CD4-positive, alpha-beta T cell (primary cell): ENCODE data around the gene MAP3K14. TPM values are rescaled to one million over a fixed set of nuclear protein-coding genes. Genes with fewer than 3 reads are reported as not detected.

Experiments used
- ATAC-seq: fragments of 200-7000 bp; cut with Tn5 transposase; one replicate; pipeline ENCODE4 v1.10.0; 2022; ENCODE audit warnings: mild to moderate bottlenecking; ENCODE audit not compliant: poor library complexity
- CTCF ChIA-PET: fragments of 350-600 bp; sonication (Branson Sonifier 250); formaldehyde crosslinking; loops from one replicate; lab custom pipeline; 2021; ENCODE audit warnings: antibody characterized with exemption, inconsistent platforms; lab: Charles Lee
- POLR2A ChIA-PET: fragments of 350-600 bp; sonication (Branson Sonifier 250); formaldehyde crosslinking; loops from one replicate; lab custom pipeline; 2021; ENCODE audit warnings: antibody characterized with exemption, inconsistent platforms; lab: Charles Lee
- DNase-seq, 14 experiments: peaks; one replicate each; pipeline ENCODE4 v3.0.0-alpha.2; 2013 to 2020; ENCODE audit warnings: mixed read lengths in 2 of 14
- H3K27ac ChIP-seq, 2 donors: one replicate each; pipeline versions ENCODE4 v1.5.1 to v1.7.0; 2013; ENCODE audit warnings: low read length in 2 of 2, low read depth in 1 of 2, mild to moderate bottlenecking in 1 of 2
- H3K27me3 ChIP-seq, 2 experiments: 1 replicate in 1 of 2; 2 replicates in 1 of 2; pipeline versions ENCODE4 v1.6.1 to v1.7.0; 2013; ENCODE audit warnings: low read length in 2 of 2, control low read depth in 1 of 2, mild to moderate bottlenecking in 1 of 2, moderate library complexity in 1 of 2; ENCODE audit not compliant: insufficient read depth in 2 of 2, control insufficient read depth in 1 of 2
- H3K36me3 ChIP-seq: one replicate; pipeline ENCODE4 v1.6.1; 2013; ENCODE audit warnings: low read length, control low read depth; ENCODE audit not compliant: insufficient read depth
- H3K4me1 ChIP-seq: one replicate; pipeline ENCODE4 v1.6.1; 2013; ENCODE audit warnings: low read length, control low read depth; ENCODE audit not compliant: insufficient read depth
- H3K4me3 ChIP-seq: one replicate; pipeline ENCODE4 v1.5.1; 2013; ENCODE audit warnings: mild to moderate bottlenecking, low read length, moderate library complexity
- H3K9me3 ChIP-seq, 2 experiments: 1 replicate in 1 of 2; 2 replicates in 1 of 2; pipeline versions ENCODE4 v1.6.1 to v1.7.0; 2013; ENCODE audit warnings: low read length in 2 of 2, mild to moderate bottlenecking in 2 of 2, control low read depth in 1 of 2, moderate library complexity in 1 of 2; ENCODE audit not compliant: control insufficient read depth in 1 of 2, insufficient read depth in 1 of 2
- H3K27ac Mint-ChIP-seq: one replicate; pipeline ENCODE4 v1.8.0; 2020; ENCODE audit warnings: mixed read lengths
- H3K27me3 Mint-ChIP-seq: one replicate; pipeline ENCODE4 v1.8.0; 2021; ENCODE audit warnings: mixed read lengths
- H3K36me3 Mint-ChIP-seq: one replicate; pipeline ENCODE4 v1.8.0; 2021; ENCODE audit warnings: low read depth, mixed read lengths
- H3K4me1 Mint-ChIP-seq: one replicate; pipeline ENCODE4 v1.8.0; 2021; ENCODE audit warnings: low read depth, mixed read lengths
- H3K4me3 Mint-ChIP-seq: one replicate; pipeline ENCODE4 v1.8.0; 2020; ENCODE audit warnings: mild to moderate bottlenecking, mixed read lengths
- H3K9me3 Mint-ChIP-seq: one replicate; pipeline ENCODE4 v1.8.0; 2020; ENCODE audit warnings: mixed read lengths
- intact Hi-C, 2 experiments: fragments of 100-400 bp; cut with DNase I in 1 of 2; cut with micrococcal nuclease in 1 of 2; formaldehyde crosslinking; loops; one replicate each; pipeline versions ENCODE4 v1.15.1 to v1.9.0; 2023 to 2025; cut with DNase I, micrococcal nuclease
- total RNA-seq, 174 experiments: library from RNA in 2 of 174; stranded (reverse) in 2 of 174; gene quantifications; one replicate each; pipeline ENCODE4 v1.2.3 and lab custom pipeline; 2021 to 2026
- TF ChIP-seq, protein P1 (sequence below): fragments of 200-600 bp; IDR thresholded peaks from one replicate; pipeline ENCODE4 v1.8.0; 2022; ENCODE audit warnings: antibody characterized with exemption, mild to moderate bottlenecking

MAP3K14 gene
- total RNA-seq, 2 experiments from 2014 or later = 41.4 to 46.5 TPM

DNA sequence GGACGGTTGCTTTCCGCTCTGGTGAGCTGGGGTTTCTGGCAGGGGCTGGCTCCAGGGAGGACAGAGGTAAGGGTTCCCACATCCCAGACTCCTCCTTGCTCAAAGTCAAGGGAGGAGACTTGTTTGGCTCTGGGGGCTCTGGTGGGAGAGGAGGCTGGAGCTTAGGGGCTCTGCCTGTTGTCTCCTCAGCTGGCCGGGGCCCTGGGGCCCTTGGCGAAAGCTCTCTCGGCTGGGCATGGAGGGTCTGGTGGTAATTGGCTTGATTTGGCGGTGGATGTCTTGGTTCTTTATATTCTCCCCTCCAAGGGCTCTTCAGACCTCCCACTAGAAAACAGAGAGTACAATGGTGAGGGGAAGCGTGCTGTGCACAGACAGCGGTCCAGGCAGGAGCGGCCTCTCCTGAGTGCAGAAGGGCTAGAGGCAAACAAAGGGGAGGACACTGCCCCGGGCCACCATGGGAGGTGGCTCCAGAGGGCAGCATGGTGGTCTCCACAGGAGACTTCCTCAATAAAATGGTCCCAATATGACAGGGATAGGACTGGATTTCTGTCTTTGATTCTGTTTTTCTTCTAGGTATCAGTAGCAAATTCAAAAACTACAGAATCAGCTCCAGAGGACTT lies 49.3 kb downstream of the MAP3K14 start:
- H3K27me3 Mint-ChIP-seq = no peaks in the 10 kb centered on the region
- ChIA-PET CTCF (interaction anchor here (1.6 to 2.5 kb wide), 2 partner anchors 10 to 118 kb away, joined by 5 to 14 read pairs; no protein-coding TSS in a partner anchor), POLR2A (interaction anchor here (1.6 kb wide), 1 partner anchor 42 kb away, joined by 5 read pairs; no protein-coding TSS in a partner anchor)
- DNase-seq (no peak), ATAC-seq (no peak)
- Histone ChIP-seq H3K4me3 (no peak overlapping the region), H3K27me3 (no peaks in the 10 kb centered on the region), H3K4me1 (peaks cover 18% of the 10 kb centered on the region), H3K9me3 (no peaks in the 10 kb centered on the region), H3K27ac (no peak overlapping the region), H3K36me3 (peaks cover 88% of the 10 kb centered on the region)
- intact Hi-C loops = no loop called here
- no peaks in the 10 kb centered on the region for H3K9me3 Mint-ChIP-seq
- H3K4me3 Mint-ChIP-seq = no peak overlapping the region
- TF ChIP-seq, protein P1, sequence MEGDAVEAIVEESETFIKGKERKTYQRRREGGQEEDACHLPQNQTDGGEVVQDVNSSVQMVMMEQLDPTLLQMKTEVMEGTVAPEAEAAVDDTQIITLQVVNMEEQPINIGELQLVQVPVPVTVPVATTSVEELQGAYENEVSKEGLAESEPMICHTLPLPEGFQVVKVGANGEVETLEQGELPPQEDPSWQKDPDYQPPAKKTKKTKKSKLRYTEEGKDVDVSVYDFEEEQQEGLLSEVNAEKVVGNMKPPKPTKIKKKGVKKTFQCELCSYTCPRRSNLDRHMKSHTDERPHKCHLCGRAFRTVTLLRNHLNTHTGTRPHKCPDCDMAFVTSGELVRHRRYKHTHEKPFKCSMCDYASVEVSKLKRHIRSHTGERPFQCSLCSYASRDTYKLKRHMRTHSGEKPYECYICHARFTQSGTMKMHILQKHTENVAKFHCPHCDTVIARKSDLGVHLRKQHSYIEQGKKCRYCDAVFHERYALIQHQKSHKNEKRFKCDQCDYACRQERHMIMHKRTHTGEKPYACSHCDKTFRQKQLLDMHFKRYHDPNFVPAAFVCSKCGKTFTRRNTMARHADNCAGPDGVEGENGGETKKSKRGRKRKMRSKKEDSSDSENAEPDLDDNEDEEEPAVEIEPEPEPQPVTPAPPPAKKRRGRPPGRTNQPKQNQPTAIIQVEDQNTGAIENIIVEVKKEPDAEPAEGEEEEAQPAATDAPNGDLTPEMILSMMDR = no peak
- H3K4me1 Mint-ChIP-seq = peaks cover 6% of the 10 kb centered on the region
- H3K27ac Mint-ChIP-seq = no peak overlapping the region
- H3K36me3 Mint-ChIP-seq = peaks cover 78% of the 10 kb centered on the region

DNA sequence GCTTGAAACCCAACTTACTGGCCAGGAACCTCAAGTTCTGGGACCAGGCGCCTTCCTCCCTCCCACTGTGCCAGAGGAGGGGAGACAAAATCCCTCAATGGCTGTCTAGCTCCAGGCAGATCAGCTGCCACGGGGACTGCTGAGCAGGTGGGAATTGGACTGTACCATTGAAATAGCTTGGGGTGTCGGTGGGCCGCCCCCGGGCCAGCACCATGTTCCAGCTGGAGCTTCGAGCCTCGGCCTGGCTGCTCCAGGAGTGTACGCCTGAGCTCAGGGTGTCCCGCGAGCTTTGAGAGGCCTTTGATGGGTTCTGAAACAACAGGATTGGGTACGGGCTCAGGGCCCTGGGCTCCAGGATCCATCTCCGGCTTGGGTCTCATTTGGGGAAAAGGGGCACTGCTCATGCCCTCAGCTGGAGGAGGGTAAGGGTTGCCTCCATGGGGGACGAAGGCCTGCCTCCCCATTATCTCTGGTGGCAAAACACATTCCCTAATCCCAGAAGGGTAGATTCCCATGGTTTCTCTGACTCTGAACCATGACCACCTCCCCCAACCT lies 50.4 kb downstream of the MAP3K14 start:
- POLR2A ChIA-PET = interaction anchor here (1.4 to 1.8 kb wide), 3 partner anchors 11 to 51 kb away, joined by 4 to 10 read pairs (median 5); partner anchors contain the start of gene MAP3K14
- CTCF ChIA-PET = interaction anchor here (1.0 to 2.5 kb wide), 5 partner anchors 10 to 131 kb away, joined by 3 to 14 read pairs (median 4); no protein-coding TSS in a partner anchor
- no peak for DNase-seq

DNA sequence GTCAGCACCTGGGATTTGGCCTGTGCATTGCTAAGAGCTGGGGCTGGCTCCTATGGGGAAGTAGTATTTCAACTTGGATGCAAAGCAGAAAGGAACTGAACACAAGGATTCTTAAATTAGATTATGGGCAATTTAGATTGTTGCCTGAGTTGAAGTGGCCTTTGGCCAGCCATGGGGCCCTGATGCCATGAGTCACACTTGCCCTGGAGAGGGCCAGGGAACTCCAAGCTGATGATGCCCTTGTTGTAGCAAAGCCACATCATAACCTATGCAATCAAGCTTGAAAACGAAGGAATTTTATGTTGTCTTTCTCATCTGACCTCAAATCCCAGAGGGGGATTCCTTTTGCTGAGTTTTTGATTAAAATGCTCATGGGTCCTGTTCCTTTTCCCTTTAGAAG lies 51.0 kb downstream of the MAP3K14 start:
- H3K4me1 ChIP-seq = peaks cover 32% of the 10 kb centered on the region
- H3K27me3 Mint-ChIP-seq = no peaks in the 10 kb centered on the region
- ATAC-seq (no peak), DNase-seq (no peak)
- intact Hi-C loops = no loop called here
- TF ChIP-seq, protein P1 = no peak
- peak overlapping the region; percentile 20 for H3K27ac Mint-ChIP-seq
- peaks cover 73% of the 10 kb centered on the region for H3K36me3 ChIP-seq
- CTCF ChIA-PET = interaction anchor here (0.7 to 2.5 kb wide), 5 partner anchors 9 to 120 kb away, joined by 3 to 14 read pairs (median 3); no protein-coding TSS in a partner anchor
- no peak overlapping the region for H3K27ac ChIP-seq
- no peaks in the 10 kb centered on the region for H3K9me3 ChIP-seq
- no peaks in the 10 kb centered on the region for H3K9me3 Mint-ChIP-seq
- H3K4me3 Mint-ChIP-seq = peak overlapping the region; percentile 7
- H3K4me1 Mint-ChIP-seq = peaks cover 19% of the 10 kb centered on the region
- POLR2A ChIA-PET = interaction anchor here (1.4 to 1.8 kb wide), 2 partner anchors 10 to 51 kb away, joined by 4 to 10 read pairs; partner anchors contain the start of gene MAP3K14
- no peaks in the 10 kb centered on the region for H3K27me3 ChIP-seq
- no peak overlapping the region for H3K4me3 ChIP-seq
- H3K36me3 Mint-ChIP-seq = peaks cover 65% of the 10 kb centered on the region

More for the DNA sequence above, 50.4 kb downstream of the MAP3K14 start:
- Mint-ChIP-seq H3K4me3 (no peak overlapping the region), H3K36me3 (peaks cover 68% of the 10 kb centered on the region), H3K27ac (peak overlapping the region; percentile 20), H3K9me3 (no peaks in the 10 kb centered on the region), H3K4me1 (peaks cover 14% of the 10 kb centered on the region), H3K27me3 (no peaks in the 10 kb centered on the region)
- Histone ChIP-seq H3K27ac (no peak overlapping the region), H3K36me3 (peaks cover 77% of the 10 kb centered on the region), H3K27me3 (no peaks in the 10 kb centered on the region), H3K4me3 (no peak overlapping the region), H3K4me1 (peaks cover 29% of the 10 kb centered on the region), H3K9me3 (no peaks in the 10 kb centered on the region)
- no peak for ATAC-seq
- intact Hi-C loops = no loop called here
- TF ChIP-seq, protein P1 = no peak
